HL-60/S4 treated with phorbol 12-myristate 13-acetate at 8.2 ng/mL for 4 days and 3 days (cell line): Measurements from ENCODE around the gene FBLN5.
"Not testable (repeated sequence)": the region's sequence is repeated elsewhere in the genome, so short reads cannot be mapped to it uniquely, and the experiment has no call there.

ENCODE experiments used
- in situ Hi-C: fragments of 300-500 bp; cut with MboI; formaldehyde crosslinking; loops from 2 replicates; pipeline ENCODE4 v1.15.0; 2022; ENCODE audit warnings: low sequenced_read_pairs

The FBLN5 gene

DNA sequence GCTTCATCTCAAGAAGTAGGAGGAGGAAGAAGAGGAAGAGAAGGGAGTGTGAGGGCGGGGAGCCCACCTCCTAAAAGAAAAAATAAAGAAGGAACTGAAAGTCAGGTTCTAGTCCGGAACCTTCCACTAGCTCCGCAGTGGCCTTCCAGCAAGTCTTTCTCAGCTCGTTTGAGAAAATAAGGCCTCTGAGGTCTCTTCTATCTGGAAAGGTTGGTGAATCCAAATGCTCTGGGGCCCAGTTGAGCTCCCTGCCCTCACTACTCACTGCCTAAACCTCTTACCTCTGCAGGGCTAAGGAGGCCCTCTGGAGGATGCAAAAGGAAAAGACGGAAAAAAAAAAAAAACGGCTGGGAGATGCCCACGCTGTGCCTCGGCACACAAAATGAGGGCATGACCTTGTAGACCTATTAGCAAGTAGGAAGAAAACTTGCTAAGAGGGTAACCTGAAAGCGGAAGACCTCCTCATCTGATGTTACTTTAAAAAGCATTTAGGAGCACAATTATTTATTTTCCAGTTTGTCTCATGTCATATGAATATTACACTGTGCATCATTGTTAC, 35.9 kb downstream of the FBLN5 start:
- in situ Hi-C loops = no loop called here

DNA sequence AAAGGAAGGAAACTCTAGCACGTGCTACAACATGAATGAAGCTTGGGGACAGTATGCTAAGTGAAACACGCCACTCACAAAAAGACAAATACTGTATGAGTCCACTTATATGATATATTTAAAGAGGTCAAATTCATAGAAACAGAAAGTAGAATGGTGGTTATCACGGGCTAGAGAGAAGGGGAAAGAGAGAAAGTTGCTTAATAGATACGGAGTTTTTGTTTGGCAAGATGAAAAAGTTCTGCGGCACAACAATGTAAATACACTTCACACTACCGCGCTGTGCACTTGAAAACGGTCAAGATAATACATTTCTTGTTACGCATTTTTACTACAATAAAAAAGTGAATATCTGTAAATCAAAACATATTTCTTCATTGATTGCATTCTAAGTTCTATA, 37.3 kb downstream of the FBLN5 start:
- in situ Hi-C loops = no loop called here

DNA sequence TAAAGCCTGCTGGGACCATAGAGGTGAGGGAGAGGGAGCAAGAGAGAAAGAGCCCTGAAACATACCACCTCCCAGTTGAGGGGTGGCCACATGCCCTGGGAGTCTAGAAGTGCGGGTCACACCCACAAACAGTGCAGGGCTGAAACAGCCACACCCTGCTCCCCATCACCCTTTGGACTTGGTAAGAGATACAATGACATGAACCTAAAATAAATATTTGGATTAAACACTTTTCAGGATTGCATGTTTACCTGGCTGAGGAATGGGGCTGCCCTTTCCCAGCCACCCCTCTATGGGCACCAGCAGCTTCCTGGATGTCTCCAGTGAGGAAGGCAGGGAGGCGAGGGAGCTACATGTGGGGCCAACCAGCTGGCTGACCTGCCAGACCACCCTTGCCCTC, 41.1 kb downstream of the FBLN5 start:
- in situ Hi-C loops = no loop called here

DNA sequence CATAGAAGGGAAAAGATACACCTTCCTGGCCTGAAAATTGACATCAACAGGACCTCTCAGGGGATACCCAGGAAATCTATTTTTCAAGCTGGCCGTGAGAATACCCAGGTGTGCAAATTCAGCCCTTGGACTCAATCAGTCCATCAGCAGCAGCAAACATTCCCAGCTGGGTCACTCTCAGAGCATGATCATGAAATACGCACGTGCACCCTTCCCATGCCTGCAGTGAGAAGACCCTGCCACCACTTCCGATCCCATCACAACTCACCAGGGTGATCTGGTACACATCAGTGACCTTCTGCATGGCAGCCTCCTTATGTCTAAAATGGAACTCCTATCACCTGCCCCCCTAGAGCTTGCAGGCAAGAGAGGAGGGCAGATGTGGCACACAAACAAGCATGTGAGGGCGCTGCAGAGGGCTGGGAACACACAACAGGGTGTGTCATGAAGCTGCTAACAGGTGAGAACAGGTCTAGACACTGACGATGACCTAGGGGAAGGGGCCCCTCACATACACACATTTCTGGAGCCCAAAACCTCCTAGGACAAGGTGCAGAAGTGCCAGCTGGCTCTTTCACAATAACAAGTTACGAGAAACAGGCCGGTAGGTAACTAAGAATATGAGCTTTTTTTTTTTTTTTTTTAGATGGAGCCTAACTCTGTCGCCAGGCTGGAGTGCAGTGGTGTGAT, 42.4 kb downstream of the FBLN5 start:
- in situ Hi-C loops = no loop called here

DNA sequence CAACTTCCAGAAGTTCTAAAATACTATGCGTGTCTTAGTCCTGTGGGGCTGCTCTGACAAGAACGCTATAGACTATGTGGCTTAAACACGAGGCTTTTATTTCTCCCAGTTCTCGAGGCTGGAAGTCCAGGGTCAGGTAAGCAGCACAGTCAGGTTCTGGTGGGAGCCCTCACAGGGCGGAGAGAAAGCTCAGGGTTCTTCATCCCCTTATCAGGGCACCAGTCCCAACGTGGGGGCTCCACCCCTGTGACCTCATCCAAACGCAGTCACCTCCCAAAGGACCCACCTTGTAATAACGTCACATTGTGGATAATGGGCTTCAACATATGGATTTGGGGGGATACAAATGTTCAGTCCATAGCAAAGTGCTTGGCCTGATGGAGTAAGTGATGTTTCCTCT, 43.0 kb downstream of the FBLN5 start:
- in situ Hi-C loops = no loop called here

DNA sequence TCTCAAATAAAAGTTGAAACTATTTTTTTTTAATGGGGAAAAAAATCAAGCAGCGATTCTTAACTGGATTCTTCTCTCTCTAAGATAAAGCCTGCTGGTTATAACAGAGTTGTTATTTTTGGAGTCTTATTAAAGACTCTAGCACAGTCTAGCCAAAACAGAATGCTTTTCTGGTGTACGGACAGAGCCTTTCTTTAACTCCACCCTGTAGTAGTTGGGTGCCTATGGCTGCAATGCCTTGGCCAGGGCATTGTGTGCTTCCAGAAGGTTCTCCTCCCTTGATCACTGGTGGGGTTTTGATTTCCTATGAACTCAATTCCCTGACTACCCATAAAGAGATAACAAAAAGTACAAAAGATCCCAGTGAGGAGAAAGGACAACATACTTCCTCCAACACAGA, 44.4 kb downstream of the FBLN5 start:
- in situ Hi-C loops = no loop called here

DNA sequence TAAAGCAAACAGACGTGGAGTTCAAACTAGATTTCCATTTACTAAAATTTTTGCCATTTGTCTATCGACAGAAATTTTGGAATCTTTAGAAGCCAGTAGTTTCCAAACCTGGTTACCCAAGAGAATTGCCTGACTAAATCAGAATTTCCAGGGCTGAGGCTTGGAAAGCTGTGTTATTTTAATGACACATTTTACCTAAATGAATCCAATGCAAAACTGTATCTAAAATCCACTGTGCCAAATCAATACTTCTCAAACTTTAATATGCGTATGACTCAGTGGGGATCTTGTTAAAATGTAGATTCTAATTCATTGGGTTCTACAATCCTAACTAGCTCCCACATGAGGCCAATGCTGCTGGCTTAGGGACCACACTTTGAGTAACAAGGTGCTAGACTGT, 45.2 kb downstream of the FBLN5 start:
- in situ Hi-C loops = no loop called here

DNA sequence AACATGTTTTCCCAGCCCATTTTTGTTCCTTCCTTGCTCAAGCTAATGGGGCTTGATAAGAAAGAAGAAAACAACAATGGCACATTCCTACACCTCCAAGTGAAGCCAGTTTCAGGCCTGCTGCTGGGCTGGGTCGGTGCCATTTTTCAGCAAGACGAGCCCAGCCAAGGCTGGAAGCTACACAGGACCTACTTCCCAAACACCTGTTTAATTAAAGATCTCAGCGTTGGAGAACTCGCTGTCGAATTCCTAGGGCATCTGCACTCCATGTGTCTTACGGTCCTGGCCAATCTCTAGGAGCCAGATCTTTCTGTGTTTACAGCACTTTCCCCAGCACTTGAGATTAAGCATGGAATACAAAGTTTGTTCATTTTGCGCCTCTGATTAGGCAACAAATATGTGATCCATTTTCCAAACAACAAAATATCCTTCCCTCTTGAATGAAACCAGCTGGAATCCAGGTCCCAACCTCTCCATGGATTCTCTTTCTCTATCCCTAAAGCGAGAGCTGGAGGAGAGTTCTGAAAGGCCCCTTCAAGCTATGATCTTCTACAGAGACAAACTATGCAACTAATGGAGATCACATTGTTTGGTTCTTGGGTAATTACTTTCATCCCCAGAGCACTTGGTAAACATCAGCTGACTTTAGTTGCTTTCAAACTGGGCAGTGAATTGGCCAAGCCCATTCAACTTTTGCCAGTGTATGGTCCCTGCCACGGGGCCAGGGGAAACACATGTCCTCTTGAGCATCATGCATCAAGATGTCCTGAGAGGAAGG, 45.9 kb downstream of the FBLN5 start:
- in situ Hi-C loops = no loop called here

DNA sequence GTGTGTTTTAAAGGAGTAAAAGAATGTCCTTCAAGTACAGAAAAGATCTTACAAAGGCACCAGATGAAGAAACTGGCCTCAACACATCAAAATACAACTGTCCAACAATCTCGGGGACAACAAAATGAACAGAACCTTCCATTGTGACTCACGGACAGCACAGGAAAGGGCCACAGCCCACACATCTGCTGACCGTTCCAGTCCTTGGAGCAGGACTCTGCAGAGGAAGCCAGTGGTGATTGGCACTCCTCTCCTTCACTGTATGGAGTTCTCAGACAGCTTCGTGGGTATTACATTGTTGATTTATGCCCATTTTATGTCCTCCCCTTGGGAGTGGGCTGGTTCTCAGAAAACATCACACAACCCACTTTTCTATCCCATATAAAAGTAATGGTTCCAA, 47.7 kb downstream of the FBLN5 start:
- in situ Hi-C loops = no loop called here

DNA sequence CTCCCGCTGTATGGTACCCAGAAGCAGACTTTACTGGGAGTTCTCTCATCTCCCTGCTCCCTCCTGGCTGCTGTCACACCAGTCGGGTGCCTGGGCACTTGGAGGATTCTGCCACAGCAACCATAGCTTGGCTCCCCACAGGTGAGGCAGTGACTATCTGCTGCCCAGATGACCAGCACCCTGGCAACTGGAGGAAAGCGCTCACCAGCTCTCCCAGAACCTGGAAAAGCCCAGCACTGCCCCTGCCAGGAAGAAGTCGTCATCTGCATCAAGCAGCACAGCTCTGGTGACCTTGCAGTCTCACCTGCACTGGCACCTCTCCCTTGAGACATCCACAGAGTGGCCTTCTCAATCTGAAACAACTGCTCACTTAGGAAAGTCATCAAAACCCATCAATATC, 48.3 kb downstream of the FBLN5 start:
- in situ Hi-C loops = no loop called here

DNA sequence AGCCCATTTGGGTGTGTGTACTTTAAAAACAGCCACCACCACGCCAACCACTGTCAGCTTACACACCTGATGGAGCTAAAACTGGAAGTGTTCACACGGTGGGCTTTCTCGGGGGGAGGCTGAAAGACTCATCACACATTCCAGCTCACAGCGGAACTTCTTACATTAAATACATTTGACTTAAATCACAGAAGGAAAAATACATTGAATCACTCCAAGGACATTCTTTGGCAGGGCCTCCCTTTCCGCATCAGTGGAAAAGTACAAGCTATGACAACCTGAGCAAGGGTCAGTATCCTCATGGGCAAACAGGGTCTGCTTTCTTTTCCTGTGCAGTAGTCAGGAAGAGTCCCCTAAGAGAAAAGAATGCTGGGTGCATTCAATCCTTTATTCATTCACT, 49.1 kb downstream of the FBLN5 start:
- in situ Hi-C loops = no loop called here

DNA sequence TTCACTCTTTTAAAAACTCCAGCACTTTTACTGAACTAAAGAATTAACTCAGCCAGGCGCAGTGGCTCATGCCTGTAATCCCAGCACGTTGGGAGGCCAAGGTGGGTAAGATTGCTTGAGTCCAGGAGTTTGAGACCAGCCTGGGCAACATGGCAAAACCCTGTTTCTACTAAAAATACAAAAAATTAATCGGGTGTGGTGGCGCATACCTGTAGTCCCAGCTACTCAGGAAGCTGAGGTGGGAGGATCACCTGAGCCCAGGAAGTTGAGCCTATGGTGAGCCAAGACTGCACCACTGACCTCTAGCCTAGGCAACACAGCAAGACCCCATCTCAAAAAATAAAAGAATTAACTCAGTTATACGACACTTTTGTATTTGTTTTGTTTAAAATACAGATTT, 49.8 kb downstream of the FBLN5 start:
- in situ Hi-C loops = not testable (repeated sequence)

DNA sequence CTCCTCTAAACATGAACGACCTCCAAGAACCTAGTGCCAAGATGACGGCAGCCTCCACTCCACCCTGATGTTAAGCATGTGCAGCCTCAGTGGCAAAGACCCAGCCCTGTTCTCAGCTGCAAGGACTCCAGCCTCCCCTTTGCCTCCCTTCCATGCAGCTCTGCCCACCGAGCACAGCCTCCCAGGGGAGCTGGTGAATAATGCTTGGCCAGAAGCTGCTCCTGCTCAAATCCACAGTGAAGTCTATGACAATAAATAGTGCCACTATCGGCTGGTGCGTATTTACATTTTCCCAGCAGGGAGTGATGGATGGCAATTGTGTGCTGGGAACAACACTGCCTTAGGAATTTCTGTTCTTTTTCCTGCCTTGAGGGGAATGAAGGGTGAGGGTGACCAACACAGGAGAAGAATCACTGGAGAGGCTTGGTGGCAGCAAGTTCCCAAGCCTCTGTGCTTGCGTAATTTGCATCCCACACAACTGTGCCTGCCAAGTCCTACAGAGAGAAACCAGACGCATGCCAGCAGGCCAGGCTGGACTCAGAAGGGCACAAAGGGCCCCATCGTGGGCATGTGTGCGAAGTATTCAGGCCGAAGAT, 50.3 kb downstream of the FBLN5 start:
- in situ Hi-C loops = no loop called here

DNA sequence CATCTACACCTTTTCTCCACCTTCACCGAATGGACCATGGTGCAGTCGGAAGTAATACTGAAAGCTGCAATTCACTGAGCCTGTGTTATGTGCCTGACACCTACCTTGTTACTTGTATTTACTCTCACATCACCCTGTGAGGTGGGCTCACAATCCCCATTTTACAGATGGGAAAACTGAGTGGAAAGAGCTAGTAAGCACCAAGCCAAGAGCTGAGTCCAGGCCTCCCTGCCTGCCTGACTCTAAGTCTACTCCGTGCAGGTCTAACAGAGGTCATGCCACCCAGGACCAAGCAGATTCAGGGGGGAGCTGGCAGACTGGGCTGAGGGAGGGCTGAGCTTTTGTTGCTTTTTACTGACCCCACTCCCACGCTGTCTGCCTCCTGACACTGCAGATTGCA, 51.1 kb downstream of the FBLN5 start:
- in situ Hi-C loops = no loop called here

DNA sequence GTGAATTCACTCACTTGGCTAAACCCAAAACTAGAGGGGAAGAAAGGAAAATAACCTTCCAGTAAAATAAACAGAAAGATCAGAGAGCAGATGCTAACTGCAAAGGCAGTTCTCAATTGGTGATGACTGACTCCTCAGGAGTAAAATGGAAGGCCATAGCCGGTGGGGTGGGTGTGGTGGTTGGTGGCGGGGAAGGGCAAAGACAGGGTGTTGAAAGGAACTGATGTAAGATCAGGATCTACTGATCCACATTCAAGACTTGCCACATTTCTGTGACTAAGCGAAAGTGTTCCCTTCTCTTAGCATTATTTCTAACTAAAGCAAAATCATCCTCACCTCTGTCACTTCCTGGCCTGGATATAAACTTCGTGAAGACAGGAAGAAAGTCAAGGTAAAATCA, 53.8 kb downstream of the FBLN5 start:
- in situ Hi-C loops = no loop called here

DNA sequence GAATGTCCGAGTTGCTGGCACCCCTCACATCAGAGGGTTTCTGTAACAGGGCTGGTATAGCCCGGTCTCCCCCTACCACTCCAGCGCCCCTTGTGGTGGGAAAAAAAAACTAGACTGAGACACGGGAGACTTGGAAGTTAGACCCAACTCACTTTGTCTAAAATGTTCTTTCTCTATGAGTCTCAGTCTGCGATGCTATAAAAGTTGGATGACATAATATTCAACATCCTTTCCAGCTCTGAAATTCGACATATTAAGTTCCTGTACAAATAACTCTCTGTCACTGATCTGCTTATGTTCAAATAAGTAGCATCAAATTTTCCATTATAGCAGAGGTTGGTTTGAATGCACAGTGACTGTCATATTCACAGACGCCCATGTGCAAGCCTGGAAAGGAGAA, 54.5 kb downstream of the FBLN5 start:
- in situ Hi-C loops = no loop called here

DNA sequence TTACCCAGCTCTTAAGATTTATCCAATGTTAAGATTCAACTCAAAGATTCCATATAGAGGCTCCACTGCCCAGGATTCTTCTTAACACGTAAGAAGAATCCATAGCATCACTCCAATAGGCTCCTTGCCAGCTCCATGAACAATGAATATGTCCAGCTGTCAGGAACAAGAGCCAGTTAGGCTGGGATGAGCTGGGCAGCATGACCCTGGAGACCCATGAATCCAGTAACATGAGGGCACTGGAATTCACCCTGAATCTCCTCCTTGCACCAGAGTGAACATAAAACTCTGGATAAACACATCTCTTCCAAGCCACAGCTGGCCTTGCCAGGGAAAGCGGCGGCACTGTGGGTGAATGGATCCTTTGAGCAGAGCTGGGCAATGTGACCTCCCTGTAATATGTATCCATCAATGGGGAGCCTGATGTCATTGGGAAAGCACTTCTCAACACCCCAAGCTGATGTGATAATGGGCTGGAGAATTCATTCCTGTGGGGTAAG, 55.7 kb downstream of the FBLN5 start:
- in situ Hi-C loops = no loop called here

DNA sequence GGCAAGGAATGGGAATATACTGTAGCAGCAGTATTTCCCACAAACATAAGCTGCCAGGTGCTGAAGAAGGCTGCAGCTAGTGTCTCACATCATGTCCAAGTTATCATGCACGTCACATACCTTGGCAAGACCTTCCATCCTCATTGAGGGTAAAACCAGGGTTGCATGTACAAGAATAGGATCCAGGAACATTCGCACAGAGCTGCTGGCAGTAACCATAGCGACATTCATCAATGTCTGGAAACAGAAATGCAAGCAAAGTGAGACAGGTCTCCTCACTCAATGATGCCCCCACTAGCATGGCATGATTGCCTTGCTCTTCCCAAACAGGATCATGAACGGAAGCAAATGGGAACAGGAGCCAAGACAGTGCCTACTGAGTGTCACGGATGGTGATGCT, 56.4 kb downstream of the FBLN5 start:
- in situ Hi-C loops = no loop called here

DNA sequence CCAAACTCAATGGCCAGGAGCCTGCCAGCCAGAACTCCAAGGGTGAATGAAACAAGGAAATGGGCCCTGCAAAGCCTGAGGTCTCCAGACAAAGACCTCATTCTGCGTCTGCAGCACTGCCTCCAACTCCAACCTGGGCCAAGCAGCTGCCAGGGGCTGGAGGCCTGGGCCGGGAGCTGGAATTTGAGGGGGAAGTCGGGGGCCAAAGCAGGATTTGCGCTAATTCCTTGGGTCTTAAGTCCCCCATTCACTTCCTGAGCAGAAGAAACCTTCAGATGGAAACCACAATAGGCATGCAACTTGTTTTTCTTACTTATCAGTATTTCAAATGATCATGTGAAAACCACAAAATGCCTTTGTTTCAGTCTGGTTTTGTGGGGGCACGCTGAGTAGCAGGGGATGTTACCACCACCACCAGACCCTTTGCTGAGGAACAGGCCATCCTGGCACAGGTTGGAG, 57.2 kb downstream of the FBLN5 start:
- in situ Hi-C loops = no loop called here

DNA sequence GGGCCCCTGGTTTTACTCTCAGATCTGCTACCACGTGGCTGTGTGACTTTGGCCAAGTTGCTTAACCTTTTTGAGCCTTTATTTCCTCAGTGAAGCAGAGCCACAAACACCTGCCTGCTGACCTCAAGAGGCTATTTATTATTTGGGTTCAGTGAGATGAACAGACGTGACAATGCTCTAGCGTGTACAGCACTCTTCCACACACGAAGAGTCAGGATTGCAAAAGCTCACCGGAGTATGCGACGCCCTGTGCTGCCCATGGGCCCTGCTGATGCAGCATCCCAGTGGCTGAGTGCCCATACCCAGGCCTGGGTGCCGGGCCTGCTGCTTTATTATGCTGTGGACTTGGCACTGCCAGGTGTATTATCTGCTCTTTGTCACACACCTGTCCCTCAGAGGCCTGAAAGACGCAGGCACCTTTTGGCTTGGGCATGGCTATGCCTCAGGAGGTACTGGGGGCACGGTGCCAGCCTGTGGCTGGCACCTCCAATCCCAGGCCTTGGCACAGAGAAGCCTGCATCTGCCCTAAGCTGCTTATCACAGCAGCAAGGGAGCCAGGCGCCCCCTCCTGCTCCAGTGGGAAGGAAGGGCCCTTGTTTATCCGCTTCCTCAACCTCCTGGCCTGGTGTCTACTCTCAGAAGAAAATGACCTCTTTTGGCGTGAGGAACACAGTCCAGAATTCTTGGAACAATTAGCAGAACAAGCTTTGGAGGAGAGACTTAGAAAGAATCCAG, 57.9 kb downstream of the FBLN5 start:
- in situ Hi-C loops = no loop called here
